GM12892 (cell line): ENCODE data around the gene ZBTB40.

Experiments
- POLR2A ChIP-seq: IDR thresholded peaks from 2 replicates; pipeline ENCODE4 v1.6.1; 2011; ENCODE audit warnings: low read depth, low read length, control low read depth
- POLR2AphosphoS5 ChIP-seq: IDR thresholded peaks from 2 replicates; pipeline ENCODE4 v1.6.1; 2011; ENCODE audit warnings: low read depth, low read length, control low read depth
- TAF1 ChIP-seq: IDR thresholded peaks from 2 replicates; pipeline ENCODE4 v1.6.1; 2011; ENCODE audit warnings: low read depth, mild to moderate bottlenecking, control low read depth, low read length, borderline replicate concordance

- no peak for TF ChIP-seq POLR2AphosphoS5
- no peak for TF ChIP-seq POLR2A
- no peak for TF ChIP-seq TAF1
Measured at GRCh38 chr1:22490309-22490708, 38.7 kb downstream of the ZBTB40 start.
